Right lobe of liver (tissue), 6 donors: ENCODE data around the gene PIP4K2B. TPM values are rescaled to one million over a fixed set of nuclear protein-coding genes. Genes with fewer than 3 reads are reported as not detected.

ENCODE experiments used
- ATAC-seq, 4 donors: fragments of 200-7000 bp; cut with Tn5 transposase; one replicate each; pipeline ENCODE4 v1.9.1; 2020; ENCODE audit warnings: mild to moderate bottlenecking in 4 of 4, moderate library complexity in 4 of 4
- DNase-seq, 3 donors: peaks; one replicate each; pipeline ENCODE4 v3.0.0-alpha.2; 2020
- H3K27ac ChIP-seq, 3 donors: fragments of 200-600 bp; one replicate each; pipeline ENCODE4 v1.8.0; 2022
- H3K27me3 ChIP-seq, 2 donors: fragments of 200-600 bp; one replicate each; pipeline ENCODE4 v1.8.0; 2022
- H3K36me3 ChIP-seq, 4 donors: fragments of 200-600 bp; sonication (generic) in 1 of 4; one replicate each; pipeline versions ENCODE4 v1.5.1 to v1.8.0; 2017 to 2022; ENCODE audit warnings: control low read depth in 1 of 4
- H3K4me1 ChIP-seq, 4 donors: fragments of 200-600 bp; sonication (generic) in 1 of 4; one replicate each; pipeline versions ENCODE4 v1.5.1 to v1.8.0; 2017 to 2022; ENCODE audit warnings: control low read depth in 1 of 4
- H3K4me3 ChIP-seq, 3 donors: fragments of 200-600 bp; one replicate each; pipeline ENCODE4 v1.8.0; 2022
- H3K9me3 ChIP-seq, 4 donors: fragments of 200-600 bp; sonication (generic) in 1 of 4; one replicate each; pipeline versions ENCODE4 v1.5.1 to v1.8.0; 2017 to 2022; ENCODE audit warnings: control low read depth in 1 of 4
- POLR2A ChIP-seq: fragments of 450-650 bp; IDR thresholded peaks from one replicate; pipeline ENCODE4 v1.6.1; 2017; ENCODE audit warnings: antibody characterized with exemption, mild to moderate bottlenecking
- WGBS: methylation state at CpG from one replicate; pipeline ENCODE4 v1.1.6; 2018; ENCODE audit warnings: low coverage, low lambda C conversion rate; ENCODE audit not compliant: insufficient coverage; ENCODE audit errors: missing lambda C conversion rate; 5-methylcytosine and 5-hydroxymethylcytosine counted together
- intact Hi-C, 2 donors: fragments of 100-400 bp; cut with DNase I; formaldehyde crosslinking; loops; one replicate each; pipeline versions ENCODE4 v1.11.2 to v1.14.1; 2022
- total RNA-seq, 6 experiments: library from RNA; depleted of rRNA in 2 of 6; stranded (reverse); fragments of >200 nt in 2 of 6; fragmentation: NEBNext Ultra II Directional in 3 of 6; extraction: Animal tissue kit (Norgen Biotek cat#: 25700) in 3 of 6; gene quantifications; one replicate each; pipeline versions ENCODE4 v1.1.0 to v1.2.4, GENCODE V29; 2016 to 2023
- TF ChIP-seq, protein P1 (sequence below), 4 donors: fragments of 200-600 bp in 3 of 4; fragments of 450-650 bp in 1 of 4; IDR thresholded peaks; one replicate each; pipeline versions ENCODE4 v1.5.1 to v1.8.0; 2016 to 2022; ENCODE audit warnings: antibody characterized with exemption in 4 of 4, mild to moderate bottlenecking in 2 of 4
- donor health status: DM: no; HTN: yes; CAD: no.
- donor health status: DM: no; HTN: no; CAD: no.
- donor health status: DM: no; HTN: no; CAD: no.
- donor health status: DM: no; HTN: yes; CAD: no.
- donor health status: DM: no; HTN: yes; CAD: no.

PIP4K2B gene
- total RNA-seq, 6 experiments from 2014 or later = 11.5 to 19.5 (median 15.4) TPM

DNA sequence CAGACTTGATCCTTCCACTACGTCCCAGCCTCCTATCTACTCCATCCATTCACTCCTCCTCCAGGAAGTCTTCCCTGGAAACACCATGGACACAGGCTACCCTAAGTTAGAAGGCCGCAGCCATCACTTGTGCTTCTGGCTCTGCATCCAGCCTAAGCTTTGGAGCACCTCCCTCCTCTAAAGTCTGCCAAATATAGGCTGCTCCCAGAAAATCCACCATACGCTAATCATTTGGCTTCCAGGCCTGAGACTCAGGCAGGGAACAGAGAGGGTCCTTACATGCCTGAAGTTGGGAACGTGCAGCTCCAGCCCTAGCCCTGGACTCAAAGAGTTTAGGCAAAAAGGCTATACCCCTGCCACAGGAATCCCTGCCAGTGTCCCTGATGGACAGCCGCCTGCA, 57.9 kb downstream of the PIP4K2B start:
- intact Hi-C loops = no loop called here
- DNase-seq (no peak), ATAC-seq (no peak)

DNA sequence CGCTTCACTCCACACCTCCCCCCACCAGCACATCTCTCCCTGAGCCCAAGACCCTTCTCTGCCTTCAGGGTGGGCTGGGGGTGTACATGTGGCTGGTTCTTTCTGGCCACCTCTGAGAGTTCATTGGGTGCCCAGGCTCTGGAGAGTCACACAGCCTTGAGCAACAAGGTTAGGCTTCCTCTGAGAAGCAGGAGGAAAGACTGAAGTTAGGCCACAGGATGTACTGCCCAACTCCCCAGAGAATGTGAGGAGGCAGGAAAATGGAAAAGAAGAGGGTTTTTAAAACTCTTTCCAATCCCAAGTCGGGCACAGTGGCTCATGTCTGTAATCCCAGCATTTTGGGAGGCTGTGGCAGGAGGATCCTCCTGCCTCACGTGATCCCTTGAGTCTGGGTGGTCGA, 58.5 kb downstream of the PIP4K2B start:
- intact Hi-C loops = no loop called here
- H3K36me3 ChIP-seq = no peaks in the 10 kb centered on the region
- WGBS = 100% methylated on average over 1 of the region's 4 CpGs
- no peaks in the 10 kb centered on the region for H3K27me3 ChIP-seq
- TF ChIP-seq POLR2A = no peak
- TF ChIP-seq, protein P1, sequence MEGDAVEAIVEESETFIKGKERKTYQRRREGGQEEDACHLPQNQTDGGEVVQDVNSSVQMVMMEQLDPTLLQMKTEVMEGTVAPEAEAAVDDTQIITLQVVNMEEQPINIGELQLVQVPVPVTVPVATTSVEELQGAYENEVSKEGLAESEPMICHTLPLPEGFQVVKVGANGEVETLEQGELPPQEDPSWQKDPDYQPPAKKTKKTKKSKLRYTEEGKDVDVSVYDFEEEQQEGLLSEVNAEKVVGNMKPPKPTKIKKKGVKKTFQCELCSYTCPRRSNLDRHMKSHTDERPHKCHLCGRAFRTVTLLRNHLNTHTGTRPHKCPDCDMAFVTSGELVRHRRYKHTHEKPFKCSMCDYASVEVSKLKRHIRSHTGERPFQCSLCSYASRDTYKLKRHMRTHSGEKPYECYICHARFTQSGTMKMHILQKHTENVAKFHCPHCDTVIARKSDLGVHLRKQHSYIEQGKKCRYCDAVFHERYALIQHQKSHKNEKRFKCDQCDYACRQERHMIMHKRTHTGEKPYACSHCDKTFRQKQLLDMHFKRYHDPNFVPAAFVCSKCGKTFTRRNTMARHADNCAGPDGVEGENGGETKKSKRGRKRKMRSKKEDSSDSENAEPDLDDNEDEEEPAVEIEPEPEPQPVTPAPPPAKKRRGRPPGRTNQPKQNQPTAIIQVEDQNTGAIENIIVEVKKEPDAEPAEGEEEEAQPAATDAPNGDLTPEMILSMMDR (IDR thresholded peaks at IDR 0.05) = no peak
- no peak overlapping the region for H3K27ac ChIP-seq
- DNase-seq = no peak
- ATAC-seq = no peak
- H3K9me3 ChIP-seq = no peaks in the 10 kb centered on the region
- no peak overlapping the region for H3K4me3 ChIP-seq
- peaks cover 0 to 18% (median 0%) of the 10 kb centered on the region in 4 donors for H3K4me1 ChIP-seq

More for the DNA sequence above, 57.9 kb downstream of the PIP4K2B start:
- no peak overlapping the region for H3K4me3 ChIP-seq
- H3K4me1 ChIP-seq = peaks cover 0 to 18% (median 0%) of the 10 kb centered on the region in 4 donors
- no peak for TF ChIP-seq POLR2A
- TF ChIP-seq, protein P1 (IDR thresholded peaks at IDR 0.05) = no peak
- 54% methylated on average over 4 of the region's 5 CpGs for WGBS
- no peaks in the 10 kb centered on the region for H3K9me3 ChIP-seq
- H3K36me3 ChIP-seq = no peaks in the 10 kb centered on the region
- peak overlapping the region in 1 of 3 donors; percentile 40 for H3K27ac ChIP-seq
- no peaks in the 10 kb centered on the region for H3K27me3 ChIP-seq

DNA sequence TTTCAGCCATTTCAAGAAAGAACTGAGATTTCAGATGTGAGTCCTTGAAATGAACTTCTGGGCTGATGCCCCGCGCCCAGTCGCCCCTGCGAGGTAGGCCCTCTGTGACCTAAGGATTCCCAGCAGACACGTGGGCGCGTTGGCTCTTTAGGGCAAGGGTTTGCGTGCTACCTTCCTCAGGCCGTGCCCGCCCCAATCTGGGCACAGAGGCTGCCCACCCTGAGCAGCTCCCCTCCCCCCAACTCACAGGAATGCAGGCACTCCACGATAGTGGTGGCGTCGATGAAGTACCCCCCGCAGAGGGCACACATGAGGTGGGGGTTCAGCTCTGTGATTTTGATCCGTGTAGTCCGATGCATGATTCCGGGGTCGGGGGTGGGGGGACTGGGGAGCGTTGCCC, 59.3 kb downstream of the PIP4K2B start:
- H3K9me3 ChIP-seq = no peaks in the 10 kb centered on the region
- DNase-seq (no peak), ATAC-seq (no peak)
- intact Hi-C loops = no loop called here
- TF ChIP-seq, protein P1 (IDR thresholded peaks at IDR 0.05) = no peak
- no peak for TF ChIP-seq POLR2A
- no peak overlapping the region for H3K27ac ChIP-seq
- no peaks in the 10 kb centered on the region for H3K27me3 ChIP-seq
- WGBS = 92% methylated on average over 12 of the region's 19 CpGs
- no peaks in the 10 kb centered on the region for H3K36me3 ChIP-seq
- peaks cover 0 to 18% (median 0%) of the 10 kb centered on the region in 4 donors for H3K4me1 ChIP-seq
- no peak overlapping the region for H3K4me3 ChIP-seq

DNA sequence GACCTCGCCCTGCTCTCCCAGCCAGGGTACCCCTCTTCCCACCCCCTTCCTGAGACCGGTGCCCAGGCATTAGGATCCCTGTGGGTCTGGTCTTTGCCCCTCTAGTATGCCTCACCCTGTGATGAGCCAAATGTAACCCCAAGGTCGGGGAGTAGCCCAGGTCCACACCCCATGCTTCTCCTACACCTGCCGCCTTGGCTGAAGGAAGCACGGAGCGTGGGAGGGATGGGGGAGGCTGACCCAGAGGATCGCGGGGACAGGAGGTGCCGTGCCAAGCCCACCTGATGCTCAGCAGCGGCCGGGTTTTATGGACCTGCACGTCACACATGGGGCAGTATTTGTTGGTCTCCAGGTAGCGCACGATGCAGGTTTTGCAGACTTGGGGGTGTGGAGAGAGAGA, 60.1 kb downstream of the PIP4K2B start:
- TF ChIP-seq, protein P1 (IDR thresholded peaks at IDR 0.05) = no peak
- no peak for TF ChIP-seq POLR2A
- DNase-seq (no peak), ATAC-seq (no peak)
- Histone ChIP-seq H3K27me3 (no peaks in the 10 kb centered on the region), H3K36me3 (no peaks in the 10 kb centered on the region), H3K4me3 (no peak overlapping the region), H3K9me3 (no peaks in the 10 kb centered on the region), H3K27ac (no peak overlapping the region), H3K4me1 (peaks cover 0 to 18% (median 0%) of the 10 kb centered on the region in 4 donors)
- WGBS = 81% methylated on average over 7 of the region's 14 CpGs
- intact Hi-C loops = loop anchor here in 1 of 2 donors (5.0 kb wide), 1 partner anchor 57 kb away; no protein-coding TSS in a partner anchor
